Endothelial cell (in vitro differentiated cells): ENCODE measurements around the gene REX1BD. TPM values are rescaled to one million over a fixed set of nuclear protein-coding genes. Genes with fewer than 3 reads are reported as not detected.
A peak's percentile ranks its signal among the peaks of the same experiment; 100 is the strongest.

Source experiments
- DNase-seq: peaks from one replicate; pipeline ENCODE4 v3.0.0; 2021; ENCODE audit warnings: low spot score
- H3K27ac Mint-ChIP-seq: one replicate; pipeline ENCODE4 v1.8.0; 2021; ENCODE audit warnings: mixed read lengths, inconsistent platforms; ENCODE audit not compliant: unreplicated experiment
- H3K27me3 Mint-ChIP-seq: one replicate; pipeline ENCODE4 v1.8.0; 2021; ENCODE audit warnings: mild to moderate bottlenecking, moderate library complexity, mixed read lengths, inconsistent platforms; ENCODE audit not compliant: unreplicated experiment
- H3K36me3 Mint-ChIP-seq: one replicate; pipeline ENCODE4 v1.8.0; 2021; ENCODE audit warnings: mild to moderate bottlenecking, low read depth, mixed read lengths, inconsistent platforms; ENCODE audit not compliant: unreplicated experiment
- H3K4me1 Mint-ChIP-seq: one replicate; pipeline ENCODE4 v1.8.0; 2021; ENCODE audit warnings: mild to moderate bottlenecking, mixed read lengths, inconsistent platforms; ENCODE audit not compliant: unreplicated experiment
- H3K4me3 Mint-ChIP-seq: one replicate; pipeline ENCODE4 v1.8.0; 2021; ENCODE audit warnings: mild to moderate bottlenecking, mixed read lengths, inconsistent platforms; ENCODE audit not compliant: unreplicated experiment
- H3K9me3 Mint-ChIP-seq: one replicate; pipeline ENCODE4 v1.8.0; 2021; ENCODE audit warnings: mixed read lengths, inconsistent platforms; ENCODE audit not compliant: unreplicated experiment
- total RNA-seq: library from RNA; stranded (reverse); fragmentation: NEBNext Ultra II Directional; extraction: Animal tissue kit (Norgen Biotek cat#: 25700); gene quantifications from one replicate; pipeline ENCODE4 v1.2.1, GENCODE V29; 2021; ENCODE audit not compliant: unreplicated experiment
- TF ChIP-seq, protein P1 (sequence below): fragments of 200-600 bp; sonication (generic); IDR thresholded peaks from one replicate; pipeline ENCODE4 v1.5.0; 2021; ENCODE audit warnings: antibody characterized with exemption; ENCODE audit not compliant: unreplicated experiment

The REX1BD gene
- total RNA-seq, 1 donor from 2014 or later = 88.8 TPM

DNA sequence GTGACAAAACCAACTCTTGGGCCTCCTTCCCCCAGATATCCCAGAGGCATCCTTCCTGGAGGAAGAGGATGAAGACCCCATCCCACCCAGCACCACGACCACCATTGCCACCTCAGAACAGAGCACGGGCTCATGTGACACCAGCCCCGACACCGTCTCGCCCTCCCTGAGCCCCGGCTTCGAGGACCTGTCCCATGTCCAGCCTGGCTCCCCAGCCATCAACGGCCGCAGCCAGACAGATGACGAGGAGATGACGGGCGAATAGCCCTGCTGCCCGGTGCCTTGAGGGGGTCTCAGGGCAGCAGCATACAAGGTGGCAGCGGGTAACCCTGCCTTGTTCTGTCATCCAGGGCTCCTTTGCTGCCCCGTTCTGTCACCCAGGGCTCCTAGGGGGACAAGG, 20.2 kb upstream of the REX1BD start:
- no peak overlapping the region for H3K4me3 Mint-ChIP-seq
- H3K9me3 Mint-ChIP-seq = no peaks in the 10 kb centered on the region
- no peak for DNase-seq
- H3K4me1 Mint-ChIP-seq = peaks cover 9% of the 10 kb centered on the region
- H3K36me3 Mint-ChIP-seq = peaks cover 39% of the 10 kb centered on the region
- peaks cover 11% of the 10 kb centered on the region for H3K27me3 Mint-ChIP-seq
- TF ChIP-seq, protein P1, sequence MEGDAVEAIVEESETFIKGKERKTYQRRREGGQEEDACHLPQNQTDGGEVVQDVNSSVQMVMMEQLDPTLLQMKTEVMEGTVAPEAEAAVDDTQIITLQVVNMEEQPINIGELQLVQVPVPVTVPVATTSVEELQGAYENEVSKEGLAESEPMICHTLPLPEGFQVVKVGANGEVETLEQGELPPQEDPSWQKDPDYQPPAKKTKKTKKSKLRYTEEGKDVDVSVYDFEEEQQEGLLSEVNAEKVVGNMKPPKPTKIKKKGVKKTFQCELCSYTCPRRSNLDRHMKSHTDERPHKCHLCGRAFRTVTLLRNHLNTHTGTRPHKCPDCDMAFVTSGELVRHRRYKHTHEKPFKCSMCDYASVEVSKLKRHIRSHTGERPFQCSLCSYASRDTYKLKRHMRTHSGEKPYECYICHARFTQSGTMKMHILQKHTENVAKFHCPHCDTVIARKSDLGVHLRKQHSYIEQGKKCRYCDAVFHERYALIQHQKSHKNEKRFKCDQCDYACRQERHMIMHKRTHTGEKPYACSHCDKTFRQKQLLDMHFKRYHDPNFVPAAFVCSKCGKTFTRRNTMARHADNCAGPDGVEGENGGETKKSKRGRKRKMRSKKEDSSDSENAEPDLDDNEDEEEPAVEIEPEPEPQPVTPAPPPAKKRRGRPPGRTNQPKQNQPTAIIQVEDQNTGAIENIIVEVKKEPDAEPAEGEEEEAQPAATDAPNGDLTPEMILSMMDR = no peak
- no peak overlapping the region for H3K27ac Mint-ChIP-seq

DNA sequence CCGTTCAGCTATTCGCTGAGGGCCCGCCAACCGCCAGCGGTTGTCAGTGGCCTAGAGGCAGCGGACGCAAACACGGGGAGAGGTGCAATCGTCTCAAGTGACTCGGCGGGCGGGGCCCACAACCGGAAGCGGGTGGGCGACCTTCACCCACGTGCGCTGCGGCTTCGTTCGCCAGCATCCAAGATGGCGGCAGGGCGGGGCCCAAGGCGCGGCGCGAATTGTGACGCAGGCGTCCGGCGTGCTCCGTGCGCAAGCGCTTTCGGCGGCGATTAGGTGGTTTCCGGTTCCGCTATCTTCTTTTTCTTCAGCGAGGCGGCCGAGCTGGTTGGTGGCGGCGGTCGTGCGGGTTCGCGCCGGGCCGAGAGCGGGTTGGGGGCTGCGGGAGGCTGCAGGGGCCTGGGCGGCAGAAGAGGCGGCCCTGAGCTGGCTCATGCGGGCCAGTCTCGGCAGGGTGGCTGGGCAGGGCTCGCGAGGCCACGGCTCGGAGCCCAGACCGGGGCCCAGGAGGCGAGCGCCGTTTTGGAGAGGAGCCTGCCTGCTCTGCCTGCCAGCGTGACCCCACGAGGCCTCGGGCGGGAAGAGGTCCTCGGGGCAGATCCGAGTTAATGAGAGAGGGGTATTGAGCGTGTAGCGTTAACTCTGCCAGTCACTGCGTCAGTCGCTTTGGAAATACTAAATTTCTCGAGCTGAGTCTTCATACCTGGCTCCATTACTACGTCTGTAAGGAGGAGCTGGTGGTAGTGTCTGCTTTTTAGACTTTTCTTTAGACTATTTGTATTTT, 16.8 kb upstream of the REX1BD start, which contains the start of gene UBA52:
Gene UBA52 (plus strand): TSS at position 294 of the 781 bp plus-strand sequence. CDS start 1,444 bp downstream, outside the sequence.
- H3K4me3 Mint-ChIP-seq = peak within 1 kb of the TSS; percentile 92
- peaks cover 11% of the 10 kb centered on the region for H3K27me3 Mint-ChIP-seq
- TF ChIP-seq, protein P1 = no peak
- peak; percentile 98 for DNase-seq
- no peaks in the 10 kb centered on the region for H3K9me3 Mint-ChIP-seq
- H3K4me1 Mint-ChIP-seq = peaks cover 9% of the 10 kb centered on the region
- peaks cover 42% of the 10 kb centered on the region for H3K36me3 Mint-ChIP-seq
- peak within 1 kb of the TSS; percentile 83 for H3K27ac Mint-ChIP-seq

DNA sequence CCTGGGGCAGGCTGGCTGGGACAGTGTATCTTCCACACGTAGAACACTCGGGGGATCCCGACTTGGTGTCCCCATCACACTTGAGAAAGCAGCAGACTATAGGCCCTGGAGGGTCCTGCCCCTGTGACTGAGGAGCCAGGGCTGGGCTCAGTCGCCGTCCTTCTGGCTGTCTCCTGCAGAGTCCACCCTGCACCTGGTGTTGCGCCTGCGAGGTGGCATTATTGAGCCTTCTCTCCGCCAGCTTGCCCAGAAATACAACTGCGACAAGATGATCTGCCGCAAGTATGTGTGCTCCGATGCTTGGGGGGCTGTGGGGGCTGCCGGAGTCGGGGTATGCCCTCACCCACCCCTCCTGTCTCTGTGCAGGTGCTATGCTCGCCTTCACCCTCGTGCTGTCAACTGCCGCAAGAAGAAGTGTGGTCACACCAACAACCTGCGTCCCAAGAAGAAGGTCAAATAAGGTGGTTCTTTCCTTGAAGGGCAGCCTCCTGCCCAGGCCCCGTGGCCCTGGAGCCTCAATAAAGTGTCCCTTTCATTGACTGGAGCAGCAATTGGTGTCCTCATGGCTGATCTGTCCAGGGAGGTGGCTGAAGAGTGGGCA, 13.8 kb upstream of the REX1BD start:
- TF ChIP-seq, protein P1 = no peak
- DNase-seq = no peak
- H3K4me3 Mint-ChIP-seq = peak overlapping the region; percentile 72
- no peaks in the 10 kb centered on the region for H3K9me3 Mint-ChIP-seq
- H3K36me3 Mint-ChIP-seq = peaks cover 19% of the 10 kb centered on the region
- peaks cover 9% of the 10 kb centered on the region for H3K4me1 Mint-ChIP-seq
- peaks cover 6% of the 10 kb centered on the region for H3K27me3 Mint-ChIP-seq
- no peak overlapping the region for H3K27ac Mint-ChIP-seq

DNA sequence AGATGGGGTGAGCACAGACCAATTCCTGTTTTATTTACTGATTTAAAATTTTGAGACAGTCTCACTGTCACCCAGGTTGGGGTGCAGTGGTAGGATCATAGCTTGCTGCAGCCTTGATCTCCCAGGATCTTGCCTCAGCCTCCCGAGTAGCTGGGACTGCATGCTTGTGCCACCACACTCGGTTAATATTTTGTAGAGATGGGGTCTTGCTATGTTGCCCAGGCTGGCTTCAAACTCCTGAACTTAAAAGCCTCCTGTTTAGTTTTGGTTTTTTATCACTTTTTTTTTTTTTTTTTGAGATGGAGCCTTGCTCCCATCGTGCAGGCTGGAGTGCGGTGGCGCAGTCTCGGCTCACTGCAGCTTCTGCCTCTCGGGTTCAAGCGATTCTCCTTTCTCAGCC, 12.2 kb upstream of the REX1BD start:
- H3K27ac Mint-ChIP-seq = no peak overlapping the region
- peaks cover 6% of the 10 kb centered on the region for H3K27me3 Mint-ChIP-seq
- peaks cover 19% of the 10 kb centered on the region for H3K36me3 Mint-ChIP-seq

More for the DNA sequence above, 12.2 kb upstream of the REX1BD start:
- peak overlapping the region; percentile 37 for H3K4me3 Mint-ChIP-seq
- no peak for DNase-seq
- peaks cover 9% of the 10 kb centered on the region for H3K4me1 Mint-ChIP-seq
- no peaks in the 10 kb centered on the region for H3K9me3 Mint-ChIP-seq
- TF ChIP-seq, protein P1 = no peak
